ENCODE data around the gene MB21D2.

Gene MB21D2

GRCh38 chr3:192888190-192888589 lies 29.5 kb downstream of the MB21D2 start (continued):
- no peak for TF ChIP-seq ZNF18 (tag by site-specific recombination; IDR thresholded peaks at IDR 0.05)
- no peak for TF ChIP-seq ZNF626 (tag by site-specific recombination; IDR thresholded peaks at IDR 0.05)
- no peak for TF ChIP-seq ZNF473 (tag by site-specific recombination; IDR thresholded peaks at IDR 0.05)

GRCh38 chr3:192887701-192888100 lies 30.0 kb downstream of the MB21D2 start:
- no peaks in the 10 kb centered on the region for H3K36me3 ChIP-seq (ENCODE audit: control insufficient read depth in 2 of 2, insufficient read depth in 1 of 2, low read length in 2 of 2)
- H3K4me3 ChIP-seq (ENCODE audit: low read depth, low read length): no peak overlapping the region
- TF ChIP-seq HOXA7 (CRISPR knock-in tag; IDR thresholded peaks at IDR 0.05; ENCODE audit: borderline replicate concordance): no peak
- TF ChIP-seq ZNF146 (tag by site-specific recombination; IDR thresholded peaks at IDR 0.05): no peak
- H3K27ac ChIP-seq (ENCODE audit: extremely low read depth, low read depth, low read length): no peak overlapping the region
- ChIA-PET CTCF (interaction anchor here (1.5 to 2.0 kb wide), 5 partner anchors 8 to 75 kb away, joined by 5 to 10 read pairs (median 7); no protein-coding TSS in a partner anchor), POLR2A (no interaction called here)
- no peaks in the 10 kb centered on the region for H3K9me3 ChIP-seq (ENCODE audit: control insufficient read depth, insufficient read depth, low read depth, low read length)
- peaks cover 13% of the 10 kb centered on the region for H3K4me1 ChIP-seq (ENCODE audit: control insufficient read depth, insufficient read depth, low read length)

- POLR2A ChIA-PET: no interaction called here
- peak overlapping the region; percentile 21 for H3K4me3 ChIP-seq (ENCODE audit: low read depth, low read length)
- CTCF ChIA-PET: interaction anchor here (2.0 kb wide), 1 partner anchor 7 kb away, joined by 7 read pairs; no protein-coding TSS in a partner anchor
- TF ChIP-seq ZNF155 (tag by site-specific recombination; IDR thresholded peaks at IDR 0.05) (no peak), ZNF660 (tag by site-specific recombination; IDR thresholded peaks at IDR 0.05) (peak; percentile 68), MZF1 (tag by site-specific recombination; IDR thresholded peaks at IDR 0.05; ENCODE audit: borderline replicate concordance) (no peak), PRDM2 (tag by site-specific recombination; IDR thresholded peaks at IDR 0.05; ENCODE audit: borderline replicate concordance) (no peak), SCRT1 (tag by site-specific recombination; IDR thresholded peaks at IDR 0.05; ENCODE audit: borderline replicate concordance) (no peak), ZNF629 (tag by site-specific recombination; IDR thresholded peaks at IDR 0.05) (peak; percentile 87), ZNF621 (tag by site-specific recombination; IDR thresholded peaks at IDR 0.05) (no peak), ZNF792 (tag by site-specific recombination; IDR thresholded peaks at IDR 0.05) (no peak), ZNF114 (tag by site-specific recombination; IDR thresholded peaks at IDR 0.05) (no peak), ZFP3 (tag by site-specific recombination; IDR thresholded peaks at IDR 0.05; ENCODE audit: low read depth) (no peak), ZNF571 (tag by site-specific recombination; IDR thresholded peaks at IDR 0.05) (no peak), ZNF518A (tag by site-specific recombination; conservative IDR thresholded peaks at IDR 0.05; ENCODE audit: low read depth) (0 out of 2 replicates have a peak, but pooled peaks have one; percentile 14), ZBTB44 (tag by site-specific recombination; IDR thresholded peaks at IDR 0.05) (no peak), ZNF830 (tag by site-specific recombination; IDR thresholded peaks at IDR 0.05; ENCODE audit: low read depth) (no peak), HOXD13 (CRISPR knock-in tag; IDR thresholded peaks at IDR 0.05; ENCODE audit: borderline replicate concordance) (no peak)
Observed at GRCh38 chr3:192887047-192887446, 30.6 kb downstream of the MB21D2 start.

More at GRCh38 chr3:192887047-192887446, 30.6 kb downstream of the MB21D2 start:
- Histone ChIP-seq H3K4me1 (ENCODE audit: control insufficient read depth, insufficient read depth, low read length) (peaks cover 13% of the 10 kb centered on the region), H3K27ac (ENCODE audit: extremely low read depth, low read depth, low read length) (no peak overlapping the region), H3K9me3 (ENCODE audit: control insufficient read depth, insufficient read depth, low read depth, low read length) (no peaks in the 10 kb centered on the region), H3K36me3 (ENCODE audit: control insufficient read depth in 2 of 2, insufficient read depth in 1 of 2, low read length in 2 of 2) (no peaks in the 10 kb centered on the region)

Data from HEK293 (cell line).